NCI-H2029 (cell line): ENCODE measurements around the gene MARCHF10.

ENCODE experiments used
- DNase-seq: peaks from one replicate; lab custom pipeline; 2025; lab: John Stamatoyannopoulos, UW

Gene MARCHF10

DNA sequence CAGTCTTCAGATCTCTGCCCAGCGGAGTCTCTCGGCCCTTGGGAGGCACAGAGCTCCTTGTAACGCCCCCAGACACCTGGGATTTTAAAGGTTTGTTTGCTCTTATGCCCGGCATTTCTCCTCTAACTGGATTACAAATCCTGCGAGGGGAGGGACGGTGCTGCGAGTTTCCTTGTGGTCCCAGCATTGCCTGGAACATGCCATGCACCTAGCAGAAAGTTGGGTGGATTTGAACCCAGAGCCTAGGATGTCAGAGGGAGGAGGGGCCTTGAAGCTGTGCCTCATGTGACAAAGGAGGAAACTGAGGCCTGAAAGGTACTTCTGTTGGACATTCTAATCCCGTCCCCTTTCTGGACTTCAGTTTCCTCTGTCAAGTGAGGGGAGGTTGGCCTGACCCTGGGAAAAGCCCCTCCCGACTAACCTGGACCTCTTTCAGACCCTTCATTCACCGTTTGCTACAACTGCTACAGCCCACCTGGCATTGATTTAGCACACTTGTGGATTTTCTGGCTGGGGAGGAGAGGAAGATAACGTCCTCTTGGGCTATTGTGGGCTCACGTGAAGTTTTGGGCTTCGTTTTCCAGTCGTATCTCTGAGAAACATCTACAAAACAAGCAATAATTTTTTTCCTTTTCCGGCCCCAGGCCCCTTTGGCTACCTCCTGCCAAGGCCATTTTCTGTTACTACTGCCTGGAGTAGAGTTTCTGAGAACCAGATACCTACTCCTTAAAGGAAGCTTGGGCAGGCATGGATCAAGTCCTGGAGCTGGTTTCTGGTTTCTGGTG lies 149.8 kb downstream of the MARCHF10 start:
- DNase-seq, result no peak

DNA sequence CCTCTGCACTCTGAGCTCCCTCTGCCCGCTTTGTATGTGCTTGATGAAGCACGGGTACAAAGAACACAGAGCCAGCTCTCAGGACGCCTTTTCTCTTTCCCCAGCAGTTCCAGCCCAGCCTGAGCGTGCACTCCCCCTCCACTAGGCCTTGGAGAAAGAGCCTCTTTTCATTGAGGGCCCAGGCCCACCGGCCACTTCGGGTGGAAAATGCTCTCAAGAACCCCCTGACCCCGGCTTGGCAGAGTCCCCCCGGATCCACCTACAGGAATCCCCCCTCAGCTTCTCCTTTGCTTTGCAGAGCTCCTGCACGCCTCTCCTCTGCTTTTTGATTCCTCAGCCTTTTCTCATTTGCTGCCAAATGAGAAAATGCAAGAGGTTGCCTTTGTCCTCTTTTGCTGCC lies 150.4 kb downstream of the MARCHF10 start:
- no peak for DNase-seq

DNA sequence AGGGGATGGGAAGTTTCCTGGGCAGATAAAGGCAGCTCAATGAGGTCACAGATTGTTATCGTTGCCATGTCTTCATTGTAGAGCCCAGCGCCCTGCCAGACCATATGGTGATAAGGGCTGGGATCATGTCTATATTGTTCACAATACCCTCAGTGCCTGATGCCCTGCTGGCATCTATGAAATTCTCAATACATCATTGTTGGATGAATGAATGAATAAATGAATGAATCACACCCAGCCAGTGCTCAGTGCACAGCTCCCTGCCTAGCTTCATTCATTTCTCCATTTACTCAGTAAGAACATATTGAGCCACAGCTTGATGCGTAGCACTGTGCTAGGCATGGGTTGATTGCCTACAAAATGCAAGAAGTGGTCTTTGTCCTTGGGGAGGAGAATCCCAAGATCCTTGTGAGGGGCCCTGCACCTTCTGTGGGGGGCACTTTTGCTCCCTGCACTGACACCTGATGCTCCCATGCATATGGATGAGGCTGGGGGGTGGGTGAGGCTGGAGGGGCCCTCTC lies 150.9 kb downstream of the MARCHF10 start:
- no peak for DNase-seq

DNA sequence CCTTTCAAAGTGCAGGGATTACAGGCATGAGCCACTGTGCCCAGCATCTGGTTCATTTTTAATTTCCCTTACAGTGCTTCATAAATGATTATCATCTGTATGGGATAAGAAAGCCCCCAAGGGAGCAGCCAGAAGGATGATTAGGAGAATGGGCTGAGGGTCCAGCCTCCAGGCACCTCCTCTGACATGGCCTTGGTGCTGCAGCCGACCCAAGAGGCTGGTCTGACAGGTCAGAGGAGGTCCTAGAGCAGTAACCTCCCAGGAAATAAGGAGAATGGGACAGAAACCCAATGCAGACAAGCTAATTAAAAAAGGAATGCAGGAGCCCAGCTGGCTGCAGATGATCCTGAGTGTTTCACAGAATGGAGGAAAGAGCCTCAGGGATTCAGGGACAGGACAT lies 151.7 kb downstream of the MARCHF10 start:
- no peak for DNase-seq

DNA sequence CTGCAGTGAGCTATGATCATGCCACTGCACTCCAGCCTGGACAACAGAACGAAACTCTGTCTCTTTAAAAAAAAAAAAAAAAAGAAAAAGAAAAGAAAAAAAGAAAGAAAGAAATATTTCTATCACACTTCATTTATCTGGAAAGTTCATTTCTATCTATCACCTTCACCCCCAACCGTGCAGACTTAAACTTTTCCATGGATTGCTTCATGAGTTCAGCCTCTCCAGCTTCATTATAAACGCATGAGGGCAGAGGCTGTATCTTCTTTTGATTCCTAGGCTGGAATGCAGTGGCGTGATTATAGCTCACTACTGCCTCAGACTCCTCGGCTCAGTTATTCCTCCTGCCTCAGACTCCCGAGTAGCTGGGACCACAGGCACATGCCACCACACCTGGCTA lies 152.5 kb downstream of the MARCHF10 start:
- DNase-seq, result no peak

DNA sequence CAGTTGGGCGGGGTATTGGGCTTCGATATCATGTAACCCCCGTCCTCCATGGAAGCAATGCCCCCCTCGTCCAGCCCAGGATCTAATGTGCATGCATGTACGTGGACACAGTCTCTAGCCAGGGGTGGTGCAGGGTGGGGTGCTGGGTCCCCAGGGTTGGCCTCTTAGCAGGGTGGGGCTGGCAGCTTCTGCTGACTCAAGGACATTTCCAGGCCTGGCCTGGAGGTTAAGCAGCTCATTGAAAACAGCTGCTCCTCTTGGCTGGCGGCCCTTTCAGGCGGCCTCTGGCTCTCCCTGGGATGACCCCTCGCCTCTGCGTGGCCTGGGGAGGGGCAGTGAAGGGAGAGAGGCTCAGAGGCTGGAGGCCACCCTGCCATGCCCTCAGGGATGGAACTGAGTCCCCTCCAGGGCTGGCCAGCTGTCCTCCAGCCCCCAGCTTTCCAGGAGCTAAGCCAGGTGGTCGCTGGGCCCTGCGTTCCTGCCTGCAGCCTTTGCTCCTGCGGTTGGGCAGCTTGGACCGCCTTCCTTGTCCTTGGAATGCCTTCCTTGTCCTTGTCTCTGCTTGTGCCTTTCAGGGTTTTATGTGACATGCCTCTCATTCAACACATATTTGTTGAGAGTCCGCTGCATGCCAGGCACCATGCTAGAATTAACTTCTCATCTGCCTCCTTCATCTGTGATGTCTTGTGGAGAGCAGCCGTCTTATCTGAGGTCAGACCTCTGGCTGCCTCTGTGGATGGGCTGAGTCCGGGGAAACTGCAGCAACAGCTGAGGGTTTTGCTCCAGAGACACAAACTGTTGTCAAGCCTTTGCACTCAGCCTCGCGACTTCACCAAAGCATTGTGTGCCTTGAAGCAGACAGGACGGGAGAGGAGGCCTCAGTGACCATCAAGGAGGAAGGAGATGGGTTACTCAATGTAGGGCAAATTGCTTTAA lies 154.0 kb downstream of the MARCHF10 start:
- no peak for DNase-seq

DNA sequence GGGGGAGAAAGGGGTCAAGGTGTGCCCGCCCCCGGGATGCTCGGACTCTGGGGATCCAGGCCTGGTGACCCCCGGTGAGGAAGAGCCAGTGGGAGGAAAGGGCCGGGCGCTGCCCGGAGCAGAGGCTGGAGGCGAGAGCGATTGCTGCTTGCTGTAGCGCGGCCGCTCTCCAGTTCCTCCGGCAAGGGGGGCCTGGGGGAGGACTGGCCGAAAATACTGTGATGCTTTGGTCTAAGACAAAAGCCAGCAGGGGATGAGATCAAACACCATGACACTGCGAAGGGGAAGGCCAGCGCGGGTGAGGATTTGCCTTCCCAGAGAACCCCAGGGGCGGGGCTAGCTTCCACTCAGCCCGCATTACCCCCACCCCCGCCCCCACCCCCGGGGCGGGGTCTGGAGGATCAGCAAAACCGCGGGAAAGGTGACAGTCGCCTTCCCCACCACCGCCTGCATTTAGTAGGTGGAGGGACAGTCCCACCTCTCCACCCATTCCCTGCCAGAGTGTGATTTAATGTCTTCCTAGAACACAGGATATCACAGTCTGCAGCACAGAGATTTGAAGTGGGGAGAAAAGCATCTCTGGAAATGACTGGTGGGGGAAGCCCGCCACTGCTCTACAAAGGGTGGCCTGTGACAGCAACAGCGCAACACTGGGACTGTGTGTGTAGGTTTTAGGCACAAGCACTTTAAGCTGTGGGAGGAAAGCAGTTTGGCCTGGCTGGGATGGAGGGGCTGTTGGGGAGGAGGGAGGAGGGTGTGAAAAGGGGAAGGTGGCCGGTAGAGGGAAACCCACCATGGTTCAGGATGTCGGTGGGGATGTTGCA lies 154.9 kb downstream of the MARCHF10 start:
- DNase-seq, result peak; percentile 91

DNA sequence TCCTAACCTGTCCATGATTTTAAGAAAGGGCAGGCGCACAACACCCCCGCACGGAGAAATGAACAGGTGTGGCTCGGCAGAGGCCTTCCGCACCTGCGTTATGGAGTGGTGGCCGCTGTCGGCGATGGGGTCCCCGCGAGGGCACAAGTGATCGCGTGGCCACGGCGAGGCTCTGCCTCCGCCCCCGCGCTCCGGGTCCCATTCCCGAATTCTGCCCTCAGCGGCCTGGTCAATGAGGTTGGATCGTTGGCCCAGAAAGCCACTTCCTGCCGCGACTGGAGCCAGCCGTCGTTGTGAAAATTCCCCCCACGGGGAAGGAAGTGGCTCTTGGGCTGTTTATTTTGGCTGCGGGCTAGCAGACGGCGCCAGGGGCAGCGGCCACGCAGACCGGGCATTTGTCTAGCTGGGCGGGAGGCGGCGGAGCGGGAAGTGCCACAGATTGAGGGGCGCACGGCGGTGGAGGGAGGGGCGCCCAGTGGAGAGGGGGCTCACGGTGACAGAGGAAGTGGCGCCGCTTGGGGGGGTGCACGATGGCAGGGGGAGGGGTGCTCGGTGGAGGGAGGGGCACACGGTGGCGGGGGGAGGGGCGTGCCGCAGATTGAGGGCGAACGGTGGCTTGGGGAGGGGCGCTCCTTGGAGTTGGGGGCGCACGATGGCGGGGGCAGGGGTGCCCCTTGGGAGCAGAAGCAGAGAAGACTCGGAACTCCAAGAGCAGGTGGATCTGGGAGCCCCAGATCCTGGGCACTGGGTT lies 155.7 kb downstream of the MARCHF10 start:
- peak; percentile 71 for DNase-seq
